ENCODE measurements around the gene GPR78.

GRCh38 chr4:8586246-8586645, 6.1 kb downstream of the GPR78 start:
- TF ChIP-seq, protein P1, sequence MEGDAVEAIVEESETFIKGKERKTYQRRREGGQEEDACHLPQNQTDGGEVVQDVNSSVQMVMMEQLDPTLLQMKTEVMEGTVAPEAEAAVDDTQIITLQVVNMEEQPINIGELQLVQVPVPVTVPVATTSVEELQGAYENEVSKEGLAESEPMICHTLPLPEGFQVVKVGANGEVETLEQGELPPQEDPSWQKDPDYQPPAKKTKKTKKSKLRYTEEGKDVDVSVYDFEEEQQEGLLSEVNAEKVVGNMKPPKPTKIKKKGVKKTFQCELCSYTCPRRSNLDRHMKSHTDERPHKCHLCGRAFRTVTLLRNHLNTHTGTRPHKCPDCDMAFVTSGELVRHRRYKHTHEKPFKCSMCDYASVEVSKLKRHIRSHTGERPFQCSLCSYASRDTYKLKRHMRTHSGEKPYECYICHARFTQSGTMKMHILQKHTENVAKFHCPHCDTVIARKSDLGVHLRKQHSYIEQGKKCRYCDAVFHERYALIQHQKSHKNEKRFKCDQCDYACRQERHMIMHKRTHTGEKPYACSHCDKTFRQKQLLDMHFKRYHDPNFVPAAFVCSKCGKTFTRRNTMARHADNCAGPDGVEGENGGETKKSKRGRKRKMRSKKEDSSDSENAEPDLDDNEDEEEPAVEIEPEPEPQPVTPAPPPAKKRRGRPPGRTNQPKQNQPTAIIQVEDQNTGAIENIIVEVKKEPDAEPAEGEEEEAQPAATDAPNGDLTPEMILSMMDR (IDR thresholded peaks at IDR 0.05) = no peak
- no peak for TF ChIP-seq ZFX (IDR thresholded peaks at IDR 0.05; ENCODE audit: borderline replicate concordance)

Measured in 22Rv1 (cell line).